Liver (tissue), 3 donors: ENCODE data around the gene DBP.

ENCODE experiments used
- EGR1 ChIP-seq, 2 donors: IDR thresholded peaks; 2 replicates each; pipeline ENCODE4 v1.6.1; 2016 to 2018; ENCODE audit warnings: antibody characterized with exemption in 2 of 2, low read depth in 2 of 2
- GABPA ChIP-seq, 2 donors: IDR thresholded peaks in 1 of 2; conservative IDR thresholded peaks in 1 of 2; 2 replicates each; pipeline ENCODE4 v1.6.1; 2016; ENCODE audit warnings: antibody characterized with exemption in 2 of 2, mild to moderate bottlenecking in 1 of 2, moderate library complexity in 1 of 2
- HNF4G ChIP-seq: IDR thresholded peaks from 2 replicates; pipeline ENCODE4 v1.6.1; 2016; ENCODE audit warnings: antibody characterized with exemption
- JUND ChIP-seq, 2 donors: IDR thresholded peaks; 2 replicates each; pipeline ENCODE4 v1.6.1; 2016; ENCODE audit warnings: antibody characterized with exemption in 2 of 2
- RAD21 ChIP-seq, 2 donors: IDR thresholded peaks; 2 replicates each; pipeline ENCODE4 v1.6.1; 2016; ENCODE audit warnings: antibody characterized with exemption in 2 of 2, mild to moderate bottlenecking in 2 of 2
- SP1 ChIP-seq: IDR thresholded peaks from 2 replicates; pipeline ENCODE4 v1.6.1; 2018; ENCODE audit warnings: antibody characterized with exemption, mild to moderate bottlenecking
- TAF1 ChIP-seq: conservative IDR thresholded peaks from 2 replicates; pipeline ENCODE4 v1.6.1; 2016; ENCODE audit warnings: antibody characterized with exemption, mild to moderate bottlenecking
- YY1 ChIP-seq: IDR thresholded peaks from 2 replicates; pipeline ENCODE4 v1.6.1; 2016; ENCODE audit warnings: antibody characterized with exemption, mild to moderate bottlenecking
- TF ChIP-seq, protein P1 (sequence below): IDR thresholded peaks from 2 replicates; pipeline ENCODE4 v1.6.1; 2016; ENCODE audit warnings: antibody characterized with exemption
- TF ChIP-seq, protein P2 (sequence below): fragments of 150-350 bp; IDR thresholded peaks from 2 replicates; pipeline ENCODE4 v1.5.1; 2017; ENCODE audit warnings: improper control_type of control experiment, low read depth, low read length; ENCODE audit not compliant: missing input control
- TF ChIP-seq, protein P3 (sequence below): IDR thresholded peaks from 2 replicates; pipeline ENCODE4 v1.6.1; 2016; ENCODE audit warnings: antibody characterized with exemption
- TF ChIP-seq, protein P4 (sequence below): IDR thresholded peaks from 2 replicates; pipeline ENCODE4 v1.6.1; 2016; ENCODE audit warnings: antibody characterized with exemption, mild to moderate bottlenecking
- TF ChIP-seq, protein P5 (sequence below): IDR thresholded peaks from 2 replicates; pipeline ENCODE4 v1.6.1; 2016; ENCODE audit warnings: antibody characterized with exemption
- donor health status: healthy.
- donor health status: healthy.

DNA sequence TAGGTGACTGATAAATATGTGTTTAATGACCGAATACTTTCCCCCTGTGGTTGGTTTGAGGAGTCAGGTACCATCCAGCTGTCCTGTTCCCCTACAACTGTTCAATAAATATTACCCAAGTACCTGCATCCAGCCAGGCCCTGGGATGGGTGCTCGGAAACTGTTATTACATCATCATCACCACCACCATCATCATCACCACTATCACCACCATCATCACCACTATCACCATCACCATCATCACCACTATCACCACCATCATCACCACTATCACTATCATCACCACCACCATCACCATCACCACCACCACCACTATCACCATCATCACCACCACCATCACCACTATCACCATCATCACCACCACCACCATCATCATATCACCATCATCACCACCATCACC, 31.6 kb upstream of the DBP start:
- TF ChIP-seq, protein P1, sequence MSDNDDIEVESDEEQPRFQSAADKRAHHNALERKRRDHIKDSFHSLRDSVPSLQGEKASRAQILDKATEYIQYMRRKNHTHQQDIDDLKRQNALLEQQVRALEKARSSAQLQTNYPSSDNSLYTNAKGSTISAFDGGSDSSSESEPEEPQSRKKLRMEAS, result no peak
- TF ChIP-seq, protein P2, sequence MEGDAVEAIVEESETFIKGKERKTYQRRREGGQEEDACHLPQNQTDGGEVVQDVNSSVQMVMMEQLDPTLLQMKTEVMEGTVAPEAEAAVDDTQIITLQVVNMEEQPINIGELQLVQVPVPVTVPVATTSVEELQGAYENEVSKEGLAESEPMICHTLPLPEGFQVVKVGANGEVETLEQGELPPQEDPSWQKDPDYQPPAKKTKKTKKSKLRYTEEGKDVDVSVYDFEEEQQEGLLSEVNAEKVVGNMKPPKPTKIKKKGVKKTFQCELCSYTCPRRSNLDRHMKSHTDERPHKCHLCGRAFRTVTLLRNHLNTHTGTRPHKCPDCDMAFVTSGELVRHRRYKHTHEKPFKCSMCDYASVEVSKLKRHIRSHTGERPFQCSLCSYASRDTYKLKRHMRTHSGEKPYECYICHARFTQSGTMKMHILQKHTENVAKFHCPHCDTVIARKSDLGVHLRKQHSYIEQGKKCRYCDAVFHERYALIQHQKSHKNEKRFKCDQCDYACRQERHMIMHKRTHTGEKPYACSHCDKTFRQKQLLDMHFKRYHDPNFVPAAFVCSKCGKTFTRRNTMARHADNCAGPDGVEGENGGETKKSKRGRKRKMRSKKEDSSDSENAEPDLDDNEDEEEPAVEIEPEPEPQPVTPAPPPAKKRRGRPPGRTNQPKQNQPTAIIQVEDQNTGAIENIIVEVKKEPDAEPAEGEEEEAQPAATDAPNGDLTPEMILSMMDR, result no peak
- TF ChIP-seq TAF1, result no peak
- TF ChIP-seq JUND (IDR thresholded peaks at IDR 0.05), result no peak
- no peak for TF ChIP-seq HNF4G
- TF ChIP-seq, protein P3, sequence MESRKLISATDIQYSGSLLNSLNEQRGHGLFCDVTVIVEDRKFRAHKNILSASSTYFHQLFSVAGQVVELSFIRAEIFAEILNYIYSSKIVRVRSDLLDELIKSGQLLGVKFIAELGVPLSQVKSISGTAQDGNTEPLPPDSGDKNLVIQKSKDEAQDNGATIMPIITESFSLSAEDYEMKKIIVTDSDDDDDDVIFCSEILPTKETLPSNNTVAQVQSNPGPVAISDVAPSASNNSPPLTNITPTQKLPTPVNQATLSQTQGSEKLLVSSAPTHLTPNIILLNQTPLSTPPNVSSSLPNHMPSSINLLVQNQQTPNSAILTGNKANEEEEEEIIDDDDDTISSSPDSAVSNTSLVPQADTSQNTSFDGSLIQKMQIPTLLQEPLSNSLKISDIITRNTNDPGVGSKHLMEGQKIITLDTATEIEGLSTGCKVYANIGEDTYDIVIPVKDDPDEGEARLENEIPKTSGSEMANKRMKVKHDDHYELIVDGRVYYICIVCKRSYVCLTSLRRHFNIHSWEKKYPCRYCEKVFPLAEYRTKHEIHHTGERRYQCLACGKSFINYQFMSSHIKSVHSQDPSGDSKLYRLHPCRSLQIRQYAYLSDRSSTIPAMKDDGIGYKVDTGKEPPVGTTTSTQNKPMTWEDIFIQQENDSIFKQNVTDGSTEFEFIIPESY, result no peak
- TF ChIP-seq EGR1 (IDR thresholded peaks at IDR 0.05; ENCODE audit: low read depth in 2 of 2), result no peak
- TF ChIP-seq GABPA (IDR thresholded peaks at IDR 0.05 in 1 of 2, conservative IDR thresholded peaks at IDR 0.05 in 1 of 2), result no peak
- TF ChIP-seq, protein P4, sequence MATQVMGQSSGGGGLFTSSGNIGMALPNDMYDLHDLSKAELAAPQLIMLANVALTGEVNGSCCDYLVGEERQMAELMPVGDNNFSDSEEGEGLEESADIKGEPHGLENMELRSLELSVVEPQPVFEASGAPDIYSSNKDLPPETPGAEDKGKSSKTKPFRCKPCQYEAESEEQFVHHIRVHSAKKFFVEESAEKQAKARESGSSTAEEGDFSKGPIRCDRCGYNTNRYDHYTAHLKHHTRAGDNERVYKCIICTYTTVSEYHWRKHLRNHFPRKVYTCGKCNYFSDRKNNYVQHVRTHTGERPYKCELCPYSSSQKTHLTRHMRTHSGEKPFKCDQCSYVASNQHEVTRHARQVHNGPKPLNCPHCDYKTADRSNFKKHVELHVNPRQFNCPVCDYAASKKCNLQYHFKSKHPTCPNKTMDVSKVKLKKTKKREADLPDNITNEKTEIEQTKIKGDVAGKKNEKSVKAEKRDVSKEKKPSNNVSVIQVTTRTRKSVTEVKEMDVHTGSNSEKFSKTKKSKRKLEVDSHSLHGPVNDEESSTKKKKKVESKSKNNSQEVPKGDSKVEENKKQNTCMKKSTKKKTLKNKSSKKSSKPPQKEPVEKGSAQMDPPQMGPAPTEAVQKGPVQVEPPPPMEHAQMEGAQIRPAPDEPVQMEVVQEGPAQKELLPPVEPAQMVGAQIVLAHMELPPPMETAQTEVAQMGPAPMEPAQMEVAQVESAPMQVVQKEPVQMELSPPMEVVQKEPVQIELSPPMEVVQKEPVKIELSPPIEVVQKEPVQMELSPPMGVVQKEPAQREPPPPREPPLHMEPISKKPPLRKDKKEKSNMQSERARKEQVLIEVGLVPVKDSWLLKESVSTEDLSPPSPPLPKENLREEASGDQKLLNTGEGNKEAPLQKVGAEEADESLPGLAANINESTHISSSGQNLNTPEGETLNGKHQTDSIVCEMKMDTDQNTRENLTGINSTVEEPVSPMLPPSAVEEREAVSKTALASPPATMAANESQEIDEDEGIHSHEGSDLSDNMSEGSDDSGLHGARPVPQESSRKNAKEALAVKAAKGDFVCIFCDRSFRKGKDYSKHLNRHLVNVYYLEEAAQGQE, result no peak
- TF ChIP-seq YY1, result no peak
- TF ChIP-seq, protein P5, sequence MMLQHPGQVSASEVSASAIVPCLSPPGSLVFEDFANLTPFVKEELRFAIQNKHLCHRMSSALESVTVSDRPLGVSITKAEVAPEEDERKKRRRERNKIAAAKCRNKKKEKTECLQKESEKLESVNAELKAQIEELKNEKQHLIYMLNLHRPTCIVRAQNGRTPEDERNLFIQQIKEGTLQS, result no peak
- TF ChIP-seq RAD21 (IDR thresholded peaks at IDR 0.05), result no peak
- TF ChIP-seq SP1, result no peak
